KBM-7 (cell line): ENCODE data around the gene SYNJ1.
"Not testable (repeated sequence)": the region's sequence is repeated elsewhere in the genome, so short reads cannot be mapped to it uniquely, and the experiment has no call there.

Experiments used
- DNase-seq: peaks from one replicate; pipeline ENCODE4 v3.0.0-alpha.2; 2015
- in situ Hi-C: fragments of 300-500 bp; cut with MboI; formaldehyde crosslinking; loops from 2 replicates; pipeline ENCODE4 v1.14.3; 2020; ENCODE audit warnings: low sequenced_read_pairs, low pct_unique_long_range_greater_than_20kb, mixed read lengths

SYNJ1 gene

DNA sequence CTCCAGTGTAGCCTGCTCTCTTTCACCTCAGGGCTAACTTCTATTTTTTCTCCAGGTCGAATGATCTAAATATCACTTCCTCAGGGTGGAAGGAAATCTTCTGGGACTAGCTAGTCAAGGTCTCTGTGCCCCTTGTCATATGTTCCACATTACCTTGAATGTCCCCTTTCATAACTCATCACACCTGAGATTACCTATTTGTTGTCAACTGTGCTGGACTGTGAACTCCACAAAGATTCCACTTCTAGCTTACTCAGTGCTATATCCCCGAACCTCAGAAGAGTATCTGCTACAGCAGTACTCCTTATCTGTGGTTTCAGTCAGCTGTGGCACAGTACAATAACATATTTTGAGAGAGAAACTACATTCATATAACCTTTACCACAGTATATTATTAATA is 14.6 kb upstream of the SYNJ1 start:
- in situ Hi-C loops = no loop called here
- no peak for DNase-seq

DNA sequence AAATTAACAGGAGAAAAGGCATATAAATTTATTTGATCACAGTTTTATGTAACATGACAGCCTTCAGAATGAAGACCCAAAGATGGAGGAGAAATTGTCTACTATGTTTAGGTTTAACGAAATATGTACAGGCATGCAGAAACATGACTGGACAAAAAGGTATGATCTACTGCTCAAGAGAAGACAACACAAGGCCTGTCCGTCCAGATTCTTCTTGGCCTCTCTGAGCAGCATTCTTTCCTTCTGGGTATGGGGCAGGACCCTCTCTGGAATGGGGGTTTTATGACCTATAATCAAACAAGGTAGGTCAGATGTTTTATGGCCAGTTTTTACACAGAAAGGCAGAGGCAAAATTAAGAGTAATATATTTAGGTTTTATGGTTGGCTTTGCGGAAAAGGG is 13.5 kb upstream of the SYNJ1 start:
- DNase-seq = no peak
- in situ Hi-C loops = no loop called here

DNA sequence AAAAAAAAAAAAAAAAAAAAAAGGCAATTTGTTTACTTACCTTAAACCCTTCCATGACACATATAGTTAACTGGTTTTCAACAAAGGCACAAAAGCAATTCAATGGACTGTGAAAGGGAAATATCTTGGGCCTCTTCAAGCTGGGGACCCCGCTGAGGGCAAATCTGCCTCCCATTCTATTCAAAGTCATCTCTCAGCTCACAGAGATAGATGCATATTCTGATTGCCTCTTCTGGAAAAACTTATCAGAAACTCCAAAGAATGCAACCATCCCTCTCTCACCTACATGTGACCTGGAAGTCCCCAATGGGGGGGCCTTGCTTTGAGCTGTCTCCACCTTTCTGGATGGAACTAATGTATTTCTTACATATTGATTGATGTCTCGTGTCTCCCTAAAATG is 12.1 kb upstream of the SYNJ1 start:
- in situ Hi-C loops = no loop called here
- DNase-seq = no peak

DNA sequence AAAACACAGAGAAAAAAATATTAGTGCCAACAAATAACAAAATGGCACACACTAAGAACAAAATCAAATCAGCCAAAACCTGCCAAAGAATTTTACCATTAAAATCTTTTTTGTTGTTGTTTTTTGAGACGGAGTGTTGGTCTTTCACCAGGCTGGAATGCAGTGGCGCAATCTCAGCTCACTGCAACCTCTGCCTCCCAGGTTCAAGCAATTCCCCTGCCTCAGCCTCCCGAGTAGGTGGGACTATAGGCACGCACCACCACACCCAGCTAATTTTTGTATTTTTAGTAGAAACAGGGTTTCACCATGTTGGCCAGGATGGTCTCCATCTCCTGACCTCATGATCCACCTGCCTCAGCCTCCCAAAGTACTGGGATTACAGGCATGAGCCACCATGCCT is 8.3 kb upstream of the SYNJ1 start:
- in situ Hi-C loops, DNase-seq: not testable (repeated sequence)

- DNase-seq = no peak
- in situ Hi-C loops = no loop called here
Measured at GRCh38 chr21:32735524-32735923, 7.7 kb upstream of the SYNJ1 start.

DNA sequence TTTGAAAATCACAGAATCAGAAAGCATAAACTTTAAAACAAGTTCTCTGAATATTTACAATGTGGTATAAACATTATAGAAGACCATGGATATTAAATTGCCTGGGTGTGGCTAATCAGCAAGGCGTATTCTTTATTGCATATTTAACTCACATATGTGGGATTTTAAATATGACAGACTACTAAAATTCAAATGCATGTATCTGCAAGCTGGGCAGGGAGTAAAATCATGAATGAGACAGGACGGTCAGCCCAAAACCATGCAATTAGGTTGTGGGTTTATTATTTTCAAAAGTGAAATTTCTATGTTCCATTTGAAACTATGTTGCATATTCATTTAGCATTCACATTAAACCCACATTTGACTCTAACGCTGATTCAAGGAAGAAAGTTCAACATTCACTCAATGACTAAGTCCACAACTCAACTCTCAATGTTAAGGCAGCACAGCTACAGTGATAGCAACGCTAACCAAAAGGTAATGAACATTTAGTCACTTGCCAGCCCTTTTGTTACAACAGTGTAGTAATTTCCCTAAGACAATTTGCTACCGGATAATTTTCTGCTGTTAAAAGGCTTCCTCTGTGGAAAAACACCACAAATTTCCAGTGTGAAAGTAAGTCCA is 6.3 kb upstream of the SYNJ1 start:
- in situ Hi-C loops = no loop called here
- DNase-seq = no peak

DNA sequence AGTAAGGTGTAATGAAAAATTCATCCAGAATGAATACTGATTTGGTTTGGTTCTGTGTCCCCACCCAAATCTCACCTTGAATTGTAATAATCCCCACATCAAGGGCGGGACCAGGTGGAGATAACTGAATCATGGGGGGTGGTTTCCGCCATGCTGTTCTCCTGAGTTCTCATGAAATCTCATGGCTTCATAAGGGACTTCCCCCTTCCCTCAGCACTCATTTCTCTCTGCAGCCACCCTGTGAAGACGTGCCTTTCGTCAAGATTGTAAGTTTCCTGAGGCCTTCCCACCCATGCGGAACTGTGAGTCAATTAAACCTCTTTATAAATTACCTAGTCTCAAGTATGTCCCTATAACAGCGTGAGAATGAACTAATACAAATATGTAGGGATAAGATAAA is 5.5 kb upstream of the SYNJ1 start:
- in situ Hi-C loops = no loop called here

GRCh38 chr21:32732544-32732943 is 4.7 kb upstream of the SYNJ1 start:
- DNase-seq = no peak
- in situ Hi-C loops = no loop called here

More for the DNA sequence above, 5.5 kb upstream of the SYNJ1 start:
- DNase-seq = no peak

DNA sequence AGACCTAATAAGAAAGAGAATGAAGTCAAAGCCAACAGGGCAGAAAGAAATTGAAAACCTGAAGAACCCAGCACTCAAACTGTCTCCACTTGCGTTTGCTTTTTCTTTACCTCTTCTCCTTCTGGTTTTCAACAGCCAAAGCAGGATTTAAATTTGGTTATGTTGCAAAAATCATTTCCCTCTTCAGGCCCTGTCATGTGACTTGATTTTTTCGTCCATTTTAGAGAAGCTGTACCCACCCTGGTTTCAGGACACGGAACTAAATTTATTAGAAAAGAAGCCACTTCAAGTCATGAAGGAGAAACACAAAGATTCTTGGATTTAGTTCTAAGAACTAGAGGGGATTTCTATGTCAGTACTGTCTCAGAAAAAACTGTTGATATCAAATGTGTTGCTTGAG is 1.0 kb upstream of the SYNJ1 start:
- no peak for DNase-seq
- in situ Hi-C loops = no loop called here

DNA sequence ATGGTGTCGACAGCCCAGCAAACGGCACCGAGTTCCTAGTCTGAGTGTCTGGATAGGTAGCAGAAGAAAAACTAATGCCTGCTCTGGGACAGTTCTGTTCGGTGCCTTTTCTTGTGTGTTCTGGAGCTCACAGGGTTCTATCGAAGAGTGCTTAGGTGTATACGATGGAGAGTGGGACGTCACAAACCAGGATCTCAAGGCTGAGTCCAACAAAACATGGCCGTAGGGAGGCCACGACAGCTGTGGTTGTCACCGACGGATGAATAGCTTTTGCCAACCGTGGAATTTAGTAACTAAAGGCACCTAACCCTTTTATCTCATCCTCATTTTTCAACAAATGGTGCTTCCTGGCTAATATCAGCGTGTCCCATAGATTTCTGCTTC is 635 bp upstream of the SYNJ1 start:
- no peak for DNase-seq
- in situ Hi-C loops = no loop called here

DNA sequence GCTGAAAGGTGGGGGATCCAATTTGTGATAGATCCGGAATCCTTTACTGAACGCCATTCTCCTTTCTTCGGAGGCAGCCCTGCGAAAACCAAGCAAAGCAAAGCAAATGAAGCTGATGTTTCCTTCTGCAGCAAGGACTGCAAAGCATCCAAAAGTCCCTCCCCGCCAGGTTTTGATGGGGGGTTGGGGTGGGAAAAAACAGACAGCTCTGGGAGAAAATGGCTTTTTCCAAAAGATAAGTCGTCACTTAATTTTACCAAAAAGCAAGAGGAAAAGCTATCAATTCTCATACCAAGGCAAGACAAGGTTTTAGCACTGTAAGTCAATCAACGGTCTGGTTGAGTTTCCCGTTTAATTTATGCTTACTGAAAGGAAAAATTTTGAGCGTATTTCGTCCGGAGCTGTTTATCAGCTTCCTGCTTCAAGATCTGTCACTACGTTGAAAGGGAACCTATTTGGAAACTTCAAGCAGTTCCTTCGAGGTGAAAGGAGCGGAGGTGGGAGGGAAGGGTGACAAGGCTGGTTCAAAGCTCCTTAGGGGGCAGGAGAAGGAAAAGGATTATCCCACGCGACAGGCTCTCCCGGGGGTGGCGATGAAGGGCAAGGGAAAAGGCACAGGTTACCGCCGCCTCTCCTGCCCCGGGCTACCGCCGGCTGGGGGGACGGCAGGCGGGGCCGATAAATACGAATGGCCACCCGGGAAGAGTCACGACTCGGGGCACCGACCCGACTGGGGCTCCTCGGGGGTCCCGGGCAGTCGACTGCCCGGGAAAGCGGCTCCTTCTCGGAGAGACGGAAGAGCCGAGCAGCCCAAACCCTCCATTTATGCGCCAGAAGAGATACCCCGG is 750 bp downstream of the SYNJ1 start:
- peak; percentile 71 for DNase-seq
- in situ Hi-C loops = no loop called here

DNA sequence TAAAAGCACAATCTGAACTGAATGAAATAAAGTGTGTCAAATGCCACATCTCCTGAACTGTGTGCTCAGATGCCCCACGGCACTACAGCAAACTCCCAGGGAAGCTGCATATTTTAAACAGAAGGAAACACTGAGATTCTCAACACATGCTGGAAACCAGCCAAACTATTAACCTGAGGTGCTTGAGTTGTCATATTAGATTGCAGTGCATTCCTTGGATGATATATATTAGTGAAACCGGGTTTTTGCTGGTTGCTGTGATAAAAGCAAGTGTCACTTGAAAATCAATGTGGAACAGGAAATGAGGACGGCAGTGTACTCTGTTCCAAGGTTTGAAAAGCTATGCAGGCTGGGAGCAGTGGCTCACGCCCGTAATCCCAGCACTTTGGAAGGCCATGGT is 8.7 kb downstream of the SYNJ1 start:
- DNase-seq = no peak

DNA sequence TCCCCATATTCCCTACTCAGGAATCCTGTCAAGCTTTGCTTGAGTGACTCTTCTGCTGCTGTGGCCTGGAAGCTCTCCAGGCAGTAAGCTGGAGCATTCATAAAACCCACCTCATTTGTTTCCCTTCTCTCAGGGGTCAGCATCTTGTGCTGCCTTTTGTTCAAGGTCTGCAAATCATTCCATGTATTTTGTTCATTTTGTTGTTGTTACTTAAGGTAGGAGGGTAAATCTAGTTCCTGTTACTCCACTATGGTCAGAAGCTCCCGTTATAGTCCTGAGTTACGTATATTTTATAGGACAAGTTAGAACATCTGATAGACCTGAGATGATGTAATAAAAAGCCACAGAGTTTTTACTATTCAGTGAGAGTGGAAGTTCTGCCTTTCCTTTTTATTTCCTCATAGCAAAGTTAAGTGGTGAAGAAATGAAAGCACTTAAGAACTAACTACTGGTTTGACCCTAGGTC is 9.9 kb downstream of the SYNJ1 start:
- peak; percentile 64 for DNase-seq
- in situ Hi-C loops = no loop called here

More for the DNA sequence above, 8.7 kb downstream of the SYNJ1 start:
- in situ Hi-C loops = no loop called here

DNA sequence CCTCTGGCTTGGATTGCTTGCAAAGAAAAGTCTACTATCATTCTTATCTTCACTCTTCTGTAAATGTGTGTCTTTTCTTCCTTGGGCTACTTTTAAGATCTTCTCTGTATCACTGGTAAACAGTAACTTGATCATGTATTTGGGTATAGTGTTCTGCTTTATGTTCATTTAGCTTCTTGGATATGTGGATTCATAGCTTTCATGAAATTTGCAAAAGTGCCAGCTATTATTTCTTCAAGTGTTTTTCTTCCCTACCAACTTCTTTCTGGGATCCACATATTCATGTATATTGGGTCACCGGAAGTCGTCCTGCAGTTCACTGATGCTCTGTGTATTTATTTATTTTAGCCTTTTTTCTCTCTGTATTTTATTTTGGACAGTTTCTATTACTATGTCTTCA is 11.3 kb downstream of the SYNJ1 start:
- in situ Hi-C loops = no loop called here
- no peak for DNase-seq

DNA sequence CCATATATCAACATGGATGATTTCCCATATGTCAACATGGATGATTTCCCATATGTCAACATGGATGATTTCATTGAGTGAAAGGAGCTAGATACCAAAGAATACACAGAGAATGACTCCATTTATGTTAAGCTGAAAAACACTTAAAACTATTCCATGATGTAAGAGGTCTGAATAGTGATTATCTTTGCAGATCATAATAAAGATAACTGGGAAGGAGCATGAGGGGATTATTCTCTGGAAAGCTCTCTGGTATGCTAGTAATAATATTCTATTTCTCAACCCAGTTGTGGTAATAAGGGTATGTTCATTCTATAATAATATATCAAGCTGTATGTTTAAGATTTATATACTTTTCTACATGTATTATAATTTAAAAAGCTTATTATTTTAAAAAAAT is 14.1 kb downstream of the SYNJ1 start:
- in situ Hi-C loops = no loop called here
- no peak for DNase-seq

GRCh38 chr21:32712641-32713040 is 15.2 kb downstream of the SYNJ1 start:
- in situ Hi-C loops = no loop called here
- DNase-seq = no peak

- peak; percentile 43 for DNase-seq
- in situ Hi-C loops = no loop called here
Measured at GRCh38 chr21:32712043-32712442, 15.8 kb downstream of the SYNJ1 start.

DNA sequence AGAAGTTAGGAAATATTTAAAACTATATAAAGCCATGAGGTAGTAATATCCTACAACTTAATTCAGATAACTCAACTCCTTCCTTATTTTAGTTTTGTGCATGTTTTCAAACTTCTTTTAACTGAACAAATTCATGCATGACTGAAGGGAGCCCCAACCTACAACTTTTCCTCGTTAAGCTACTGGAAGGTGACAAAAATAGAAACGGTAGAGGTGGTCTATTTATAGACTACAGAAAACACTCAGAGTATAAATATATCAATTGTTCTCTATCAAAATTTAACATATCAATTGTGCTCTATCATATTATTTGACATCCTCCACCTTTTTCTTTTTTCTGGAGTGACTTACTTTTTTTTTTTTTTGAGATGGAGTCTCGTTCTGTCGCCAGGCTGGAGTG is 16.8 kb downstream of the SYNJ1 start:
- in situ Hi-C loops = no loop called here

GRCh38 chr21:32710069-32710784 is 17.6 kb downstream of the SYNJ1 start:
- no peak for DNase-seq
- in situ Hi-C loops = no loop called here

More for the DNA sequence above, 16.8 kb downstream of the SYNJ1 start:
- DNase-seq = no peak

DNA sequence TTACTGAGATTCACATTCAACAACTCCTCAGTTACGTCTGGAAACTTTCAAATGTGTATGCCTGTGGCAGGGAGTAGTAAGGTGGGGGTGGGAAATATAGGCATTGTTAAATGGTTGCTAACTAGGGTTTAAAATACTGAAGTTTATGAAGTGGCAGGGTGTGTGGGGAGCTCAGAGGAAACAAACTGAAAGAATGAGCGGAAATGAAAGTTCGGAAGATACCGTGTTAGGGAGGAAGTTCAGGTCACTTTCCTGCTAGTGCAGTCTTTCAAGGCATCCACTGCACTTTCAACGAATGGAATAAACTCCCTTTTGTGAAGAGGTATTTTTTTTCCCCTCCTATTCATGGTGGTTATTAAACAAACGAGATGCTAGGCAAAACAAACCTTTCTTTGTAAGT is 19.7 kb downstream of the SYNJ1 start:
- in situ Hi-C loops = no loop called here

More for the DNA sequence above, 19.7 kb downstream of the SYNJ1 start:
- no peak for DNase-seq
